GM18498 (cell line): ENCODE results near the gene ITGA2.
A peak's percentile ranks its signal among the peaks of the same experiment; 100 is the strongest.
"Not testable (repeated sequence)": the region's sequence is repeated elsewhere in the genome, so short reads cannot be mapped to it uniquely, and the experiment has no call there.

Experiments
- ATAC-seq: cut with Tn5 transposase; IDR thresholded peaks from one replicate; pipeline ENCODE4 v1.9.1; 2021; ENCODE audit warnings: mild to moderate bottlenecking, moderate library complexity; ENCODE audit not compliant: unreplicated experiment

Gene ITGA2

DNA sequence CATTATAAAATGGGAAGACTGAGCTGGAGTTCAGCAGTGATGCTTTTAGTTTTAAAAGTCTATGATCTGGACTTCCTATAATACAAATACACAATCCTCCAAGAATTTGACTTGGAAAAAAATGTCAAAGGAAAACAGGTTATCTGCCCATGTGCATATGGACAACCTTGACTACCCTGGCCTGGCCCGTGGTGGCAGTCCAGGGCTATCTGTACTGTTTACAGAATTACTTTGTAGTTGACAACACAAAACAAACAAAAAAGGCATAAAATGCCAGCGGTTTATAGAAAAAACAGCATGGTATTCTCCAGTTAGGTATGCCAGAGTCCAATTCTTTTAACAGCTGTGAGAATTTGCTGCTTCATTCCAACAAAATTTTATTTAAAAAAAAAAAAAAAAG is 103.1 kb downstream of the ITGA2 start:
- ATAC-seq, result no peak

DNA sequence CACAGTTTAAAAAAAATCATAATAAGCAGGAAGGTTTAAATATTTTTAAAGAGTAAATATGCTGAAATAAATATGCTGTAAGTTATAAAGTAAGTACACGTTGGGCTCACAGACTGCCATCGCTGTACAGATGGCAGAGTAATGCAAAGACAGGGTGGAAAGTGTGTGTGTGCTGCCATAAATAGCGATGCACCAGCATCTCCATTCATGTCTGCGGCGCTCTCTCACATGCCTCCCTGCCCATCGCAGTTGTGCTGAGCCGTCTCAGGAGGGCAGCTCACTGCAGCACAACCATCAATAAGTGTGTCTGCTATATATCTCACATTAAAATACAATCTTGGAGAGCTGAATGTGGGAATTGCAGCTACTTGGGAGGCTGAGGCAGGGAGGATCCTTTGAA is 106.1 kb downstream of the ITGA2 start:
- no peak for ATAC-seq

DNA sequence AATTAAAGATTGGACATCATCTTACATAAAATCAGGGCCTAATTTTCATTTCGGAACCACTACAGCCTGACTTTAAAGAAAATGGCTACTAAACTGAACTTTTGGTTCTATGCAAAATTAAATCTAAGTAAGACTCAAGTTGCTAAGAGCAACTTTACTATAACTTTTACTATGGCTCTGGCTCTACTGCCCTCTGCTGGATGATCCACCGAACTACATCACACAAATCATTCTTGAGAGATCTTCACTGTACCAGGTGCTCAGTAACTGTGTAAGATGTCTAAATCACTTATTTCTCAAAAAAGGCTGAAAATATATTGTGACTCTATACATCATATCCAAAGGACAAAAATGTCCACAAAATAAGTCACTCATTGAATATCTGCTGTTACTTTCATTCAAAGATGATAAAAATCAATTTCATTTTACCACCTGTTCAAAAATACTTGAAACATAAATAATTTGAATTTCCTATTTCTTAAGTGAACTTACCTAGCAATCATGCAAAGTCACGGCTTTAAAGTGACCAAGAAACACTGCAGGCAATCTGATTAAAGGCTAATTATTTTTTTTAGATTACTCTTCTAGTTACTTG is 106.9 kb downstream of the ITGA2 start:
- ATAC-seq, result peak; percentile 75

GRCh38 chr5:53099546-53099945 is 110.4 kb downstream of the ITGA2 start:
- ATAC-seq, result no peak

DNA sequence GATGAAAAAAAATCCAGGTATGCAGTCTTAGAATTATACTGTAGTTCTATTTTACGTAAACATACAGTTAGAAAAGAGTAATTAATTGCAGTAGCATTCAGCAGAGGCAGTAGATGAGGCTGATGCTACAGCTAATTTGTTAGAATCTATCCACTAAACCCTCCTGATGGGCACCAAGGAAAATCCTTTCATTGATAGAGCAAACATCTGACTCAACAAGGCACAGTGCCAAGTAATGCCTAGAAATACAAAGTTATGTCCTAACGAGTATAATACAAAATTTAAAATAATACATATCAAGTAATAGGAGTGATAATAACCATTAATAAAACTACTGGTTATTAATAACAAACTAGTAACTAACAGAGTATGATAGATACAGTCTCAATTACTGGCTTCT is 111.5 kb downstream of the ITGA2 start:
- no peak for ATAC-seq

DNA sequence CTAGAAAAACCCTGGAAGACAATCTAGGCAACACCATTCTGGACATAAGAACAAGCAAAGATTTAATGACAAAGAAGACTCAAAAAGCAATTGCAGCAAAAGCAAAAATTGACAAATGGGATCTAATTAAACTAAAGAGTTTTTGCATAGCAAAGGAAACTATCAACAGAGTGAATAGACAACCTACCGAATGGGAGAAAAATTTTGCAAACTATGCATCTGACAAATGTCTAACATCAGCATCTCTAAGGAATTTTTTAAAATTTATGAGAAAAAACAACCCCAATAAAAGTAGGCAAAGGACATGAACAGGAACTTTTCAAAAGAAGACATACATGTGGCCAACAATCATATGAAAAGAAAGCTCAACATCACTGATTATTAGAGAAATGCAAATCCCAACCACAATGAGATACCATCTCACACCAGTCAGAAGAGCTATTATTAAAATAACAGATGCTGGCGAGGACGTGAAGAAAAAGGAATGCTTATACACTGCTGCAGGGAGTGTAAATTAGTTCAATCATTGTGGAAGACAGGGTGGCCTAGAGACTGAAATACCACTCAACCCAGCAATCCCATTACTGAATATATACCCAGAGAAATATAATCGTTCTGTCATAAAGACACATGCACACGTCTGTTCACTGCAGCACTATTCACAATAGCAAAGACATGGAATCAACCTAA is 116.6 kb downstream of the ITGA2 start:
- no peak for ATAC-seq

- peak; percentile 15 for ATAC-seq
These were observed 119.9 kb downstream of the ITGA2 start for GRCh38 chr5:53109056-53109442.

GRCh38 chr5:53109443-53110127 is 120.4 kb downstream of the ITGA2 start, which contains the start of gene MOCS2:
TSS of gene MOCS2 (minus strand) at chr5:53109757. CDS start at chr5:53107174, 2,583 bp downstream.
- peak; percentile 96 for ATAC-seq

DNA sequence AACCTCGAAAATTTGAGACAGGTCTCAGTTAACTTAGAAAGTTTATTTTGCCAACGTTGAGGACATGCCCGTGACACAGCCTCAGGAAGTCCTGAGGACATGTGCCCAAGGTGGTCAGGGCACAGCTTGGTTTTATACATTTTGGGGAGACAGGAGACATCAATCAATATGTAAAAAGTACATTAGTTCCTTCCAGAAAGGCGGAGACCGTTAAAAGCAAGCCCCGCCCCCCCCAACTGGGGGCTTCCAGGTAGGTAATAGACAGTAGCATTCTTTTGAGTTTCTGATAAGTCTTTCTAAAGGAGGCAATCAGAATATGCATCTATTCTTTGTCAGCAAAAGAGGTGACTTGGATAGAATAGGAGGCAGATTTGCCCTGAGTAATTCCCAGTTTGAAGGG is 121.0 kb downstream of the ITGA2 start:
- peak; percentile 16 for ATAC-seq

- no peak for ATAC-seq
These were observed 122.0 kb downstream of the ITGA2 start for GRCh38 chr5:53111139-53111538.

GRCh38 chr5:53112307-53112706 is 123.2 kb downstream of the ITGA2 start:
- not testable (repeated sequence) for ATAC-seq

- ATAC-seq, result no peak
These were observed 123.8 kb downstream of the ITGA2 start for GRCh38 chr5:53112909-53113308.

DNA sequence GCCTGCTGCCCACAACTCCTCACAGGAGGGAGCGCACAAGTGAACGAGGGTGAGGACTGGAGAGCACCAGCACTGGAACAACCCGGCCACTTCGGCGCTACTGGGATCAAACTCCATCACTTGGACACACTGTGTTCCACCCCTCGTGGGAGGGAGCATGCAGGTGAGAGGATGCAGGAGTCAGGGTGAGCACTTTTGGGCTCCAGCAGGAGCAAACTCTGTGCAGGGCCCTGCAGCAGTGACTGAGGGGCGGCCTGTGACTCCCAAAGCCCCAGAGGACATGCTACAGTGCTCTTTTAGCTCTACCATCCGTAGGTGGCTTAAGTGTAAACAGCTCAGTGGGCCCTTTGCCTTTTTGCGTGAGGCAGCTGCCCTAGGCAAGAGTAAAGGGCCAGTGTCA is 124.8 kb downstream of the ITGA2 start:
- ATAC-seq, result no peak

- no peak for ATAC-seq
These were observed 125.8 kb downstream of the ITGA2 start for GRCh38 chr5:53114988-53115387.

- no peak for ATAC-seq
These were observed 127.4 kb downstream of the ITGA2 start for GRCh38 chr5:53116597-53116996.

DNA sequence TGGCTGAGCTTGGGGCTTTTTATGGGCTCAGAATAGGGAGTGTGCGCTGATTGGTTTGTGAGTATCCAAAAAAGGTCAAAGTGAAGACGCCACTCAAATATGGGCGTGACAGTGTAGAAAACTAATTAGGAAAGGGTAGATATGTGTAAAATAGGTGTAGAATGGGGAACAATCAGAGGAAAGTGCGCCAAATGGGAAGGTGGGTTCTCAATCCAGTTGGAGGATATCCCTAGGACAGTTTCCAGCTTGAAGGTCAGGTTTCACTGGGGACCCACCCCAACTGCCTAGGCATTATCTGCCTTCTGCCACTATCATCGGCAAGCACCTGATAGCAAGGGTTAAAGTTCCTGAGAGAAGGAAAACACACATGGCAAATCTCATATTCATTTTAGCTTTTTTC is 129.7 kb downstream of the ITGA2 start:
- no peak for ATAC-seq

GRCh38 chr5:53120165-53120564 is 131.0 kb downstream of the ITGA2 start:
- ATAC-seq, result no peak

DNA sequence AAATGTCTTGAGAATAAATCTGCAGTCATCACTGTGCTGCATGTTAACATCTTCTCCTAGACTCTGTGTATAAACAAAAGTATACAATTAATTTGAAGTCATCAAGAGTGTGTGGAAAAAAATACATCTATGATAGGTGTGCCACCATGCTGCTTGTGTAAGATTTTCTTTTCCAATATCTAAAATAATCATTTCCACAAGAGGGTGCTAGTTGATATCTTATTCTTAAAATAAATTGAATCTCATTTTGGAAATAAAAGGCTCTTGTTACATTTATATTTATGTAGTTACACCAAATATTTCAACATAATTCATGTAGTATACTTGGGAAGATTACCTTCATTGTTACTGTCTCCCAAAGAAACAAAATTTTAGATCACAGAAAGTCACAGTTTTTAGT is 134.6 kb downstream of the ITGA2 start:
- ATAC-seq, result no peak

DNA sequence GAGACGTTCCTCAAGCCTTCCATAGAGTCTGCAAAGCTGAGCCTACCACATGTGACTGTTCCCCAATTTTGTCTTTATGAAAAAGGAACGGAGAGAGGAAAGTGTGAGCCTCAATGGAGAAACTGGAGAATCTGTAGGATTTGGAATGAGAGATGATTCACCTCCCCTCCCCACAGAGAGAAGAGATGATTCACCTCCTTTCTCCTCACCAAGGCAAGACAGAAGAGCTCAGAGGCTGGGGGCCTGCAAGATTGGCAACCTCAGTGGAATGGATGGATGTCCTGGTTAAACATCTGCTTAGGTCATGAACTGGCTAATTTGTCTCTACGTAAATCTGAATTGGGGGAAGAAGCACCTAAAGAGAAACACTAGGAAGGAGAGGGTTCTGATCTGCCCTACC is 137.4 kb downstream of the ITGA2 start:
- no peak for ATAC-seq

GRCh38 chr5:53127107-53127506 is 138.0 kb downstream of the ITGA2 start:
- no peak for ATAC-seq

DNA sequence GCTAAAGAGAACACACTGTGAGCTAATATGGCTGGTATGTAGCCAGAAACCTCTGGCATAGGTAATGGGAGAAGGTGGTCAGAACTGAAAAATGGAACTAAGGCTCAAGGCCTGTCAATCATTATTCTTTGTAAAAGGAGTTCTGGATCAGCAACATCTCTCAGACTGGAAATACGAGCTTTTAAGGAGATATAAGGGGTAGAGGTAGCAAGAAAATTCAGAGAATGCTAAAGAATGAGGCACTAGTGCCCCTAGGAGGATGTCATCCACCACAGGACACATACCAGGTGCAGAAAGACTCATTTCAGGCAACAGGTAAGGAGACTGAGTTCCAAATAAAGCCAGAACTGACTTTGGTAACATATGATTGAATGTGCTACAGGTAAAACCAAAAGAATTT is 139.3 kb downstream of the ITGA2 start:
- no peak for ATAC-seq

- no peak for ATAC-seq
These were observed 141.1 kb downstream of the ITGA2 start for GRCh38 chr5:53130266-53130665.
